Right cardiac atrium (tissue), 5 donors: ENCODE measurements around the gene CCDC120. TPM values are rescaled to one million over a fixed set of nuclear protein-coding genes. Genes with fewer than 3 reads are reported as not detected.

Experiments
- ATAC-seq, 2 donors: fragments of 200-7000 bp; cut with Tn5 transposase; one replicate each; pipeline versions ENCODE4 v1.8.0 to v1.9.1; 2020; ENCODE audit warnings: moderate library complexity in 2 of 2, mild to moderate bottlenecking in 1 of 2
- DNase-seq, 3 donors: peaks; one replicate each; pipeline ENCODE4 v3.0.0-alpha.2; 2020
- H3K27ac ChIP-seq: one replicate; pipeline ENCODE4 v1.5.1; 2013; ENCODE audit warnings: mild to moderate bottlenecking, low read length, control low read depth, moderate library complexity
- H3K27me3 ChIP-seq: one replicate; pipeline ENCODE4 v1.6.1; 2013; ENCODE audit not compliant: control insufficient read depth, insufficient read depth
- H3K4me1 ChIP-seq: one replicate; pipeline ENCODE4 v1.6.1; 2013; ENCODE audit warnings: low read length; ENCODE audit not compliant: control insufficient read depth, insufficient read depth
- H3K4me3 ChIP-seq: one replicate; pipeline ENCODE4 v1.5.1; 2013; ENCODE audit warnings: low read length, control low read depth
- H3K9me3 ChIP-seq: one replicate; pipeline ENCODE4 v1.6.1; 2013; ENCODE audit warnings: low read length; ENCODE audit not compliant: control insufficient read depth
- WGBS: extraction: QIAGEN DNeasy Blood & Tissue Kit; methylation state at CpG from one replicate; pipeline ENCODE4 v1.1.7; 2013; 5-methylcytosine and 5-hydroxymethylcytosine counted together
- intact Hi-C, 4 donors: fragments of 100-400 bp; cut with DNase I; formaldehyde crosslinking; loops; one replicate each; pipeline versions ENCODE4 v1.11.0 to v1.14.0; 2022 to 2023
- polyA plus RNA-seq: library from polyadenylated mRNA; stranded (reverse); fragments of 200-250 nt; gene quantifications from one replicate; pipeline ENCODE4 v1.2.3, GENCODE V29; 2013
- total RNA-seq, 4 donors: library from RNA; stranded (reverse); fragmentation: NEBNext Ultra II Directional; extraction: Animal tissue kit (Norgen Biotek cat#: 25700); gene quantifications; one replicate each; pipeline ENCODE4 v1.2.1, GENCODE V29; 2021
- donor health status: healthy with polysubstance abuse.
- donor health status: DM: no; HTN: yes; CAD: no.
- donor health status: DM: no; HTN: no; CAD: no.
- donor health status: DM: no; HTN: yes; CAD: no; lungs with severe emphysema.
- donor health status: DM: yes; HTN: yes; CAD: no.

CCDC120 gene
- total and polyA plus RNA-seq, 5 donors, result 1.2 to 2.7 (median 1.9) TPM

GRCh38 chrX:49073601-49074575, 15.1 kb downstream of the CCDC120 start, which contains the start of gene PRAF2:
Gene PRAF2 (minus strand): TSS chrX:49074002. CDS start chrX:49073987, 15 bp downstream.
- DNase-seq (peak; percentile 93 to 97 (median 96)), ATAC-seq (peak; percentile 89 to 91)
- under 1% methylated on average over 61 of the region's 61 CpGs for WGBS
- peak within 1 kb of the TSS; percentile 47 for H3K4me3 ChIP-seq
- intact Hi-C loops, result no loop called here
- H3K9me3 ChIP-seq, result no peaks in the 10 kb centered on the region
- H3K4me1 ChIP-seq, result peaks cover 4% of the 10 kb centered on the region
- no peaks in the 10 kb centered on the region for H3K27me3 ChIP-seq
- peak within 1 kb of the TSS; percentile 79 for H3K27ac ChIP-seq

DNA sequence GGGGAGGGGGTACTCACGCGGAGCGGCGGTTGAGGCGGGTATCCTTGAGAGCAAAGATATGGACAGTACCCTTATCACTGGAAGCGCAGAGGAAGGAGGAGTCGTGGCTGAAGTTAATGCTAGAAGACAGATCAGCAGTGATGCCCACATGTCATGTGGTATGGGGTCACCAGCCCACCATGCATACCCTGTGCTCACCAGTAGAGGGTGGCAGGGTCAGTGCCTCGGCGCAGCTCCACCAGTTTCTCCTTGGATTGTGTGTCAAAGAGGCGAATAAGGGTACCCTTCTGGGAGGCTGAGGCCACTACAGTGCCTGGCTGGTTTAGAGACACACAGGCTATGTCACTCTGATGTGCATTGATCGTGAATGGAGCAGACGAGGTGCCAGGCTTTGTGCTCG, 16.5 kb downstream of the CCDC120 start:
- ATAC-seq, result no peak
- no peak for DNase-seq
- WGBS, result 84% methylated on average over 13 of the region's 13 CpGs
- H3K4me1 ChIP-seq, result peaks cover 4% of the 10 kb centered on the region
- intact Hi-C loops, result no loop called here
- no peaks in the 10 kb centered on the region for H3K9me3 ChIP-seq
- no peak overlapping the region for H3K27ac ChIP-seq
- no peak overlapping the region for H3K4me3 ChIP-seq
- H3K27me3 ChIP-seq, result no peaks in the 10 kb centered on the region

DNA sequence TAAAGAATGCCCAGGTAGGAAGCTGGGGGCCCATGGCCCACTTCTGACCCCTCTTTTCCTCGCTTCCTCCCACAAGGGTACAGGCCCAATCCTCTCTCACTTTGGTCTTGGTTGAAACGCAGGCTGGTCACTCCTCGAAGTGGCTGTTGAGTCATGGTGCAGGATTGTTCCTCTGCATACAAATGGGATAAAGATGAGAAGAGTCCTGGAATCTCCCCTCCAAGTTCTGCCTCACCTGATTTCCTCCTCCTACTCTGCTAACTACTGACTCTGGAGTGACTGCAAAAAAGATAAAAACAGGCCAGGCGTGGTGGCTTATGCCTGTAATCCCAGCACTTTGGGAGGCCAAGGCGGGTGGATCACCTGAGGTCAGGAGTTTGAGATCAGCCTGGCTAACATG, 19.1 kb downstream of the CCDC120 start:
- intact Hi-C loops, result no loop called here

DNA sequence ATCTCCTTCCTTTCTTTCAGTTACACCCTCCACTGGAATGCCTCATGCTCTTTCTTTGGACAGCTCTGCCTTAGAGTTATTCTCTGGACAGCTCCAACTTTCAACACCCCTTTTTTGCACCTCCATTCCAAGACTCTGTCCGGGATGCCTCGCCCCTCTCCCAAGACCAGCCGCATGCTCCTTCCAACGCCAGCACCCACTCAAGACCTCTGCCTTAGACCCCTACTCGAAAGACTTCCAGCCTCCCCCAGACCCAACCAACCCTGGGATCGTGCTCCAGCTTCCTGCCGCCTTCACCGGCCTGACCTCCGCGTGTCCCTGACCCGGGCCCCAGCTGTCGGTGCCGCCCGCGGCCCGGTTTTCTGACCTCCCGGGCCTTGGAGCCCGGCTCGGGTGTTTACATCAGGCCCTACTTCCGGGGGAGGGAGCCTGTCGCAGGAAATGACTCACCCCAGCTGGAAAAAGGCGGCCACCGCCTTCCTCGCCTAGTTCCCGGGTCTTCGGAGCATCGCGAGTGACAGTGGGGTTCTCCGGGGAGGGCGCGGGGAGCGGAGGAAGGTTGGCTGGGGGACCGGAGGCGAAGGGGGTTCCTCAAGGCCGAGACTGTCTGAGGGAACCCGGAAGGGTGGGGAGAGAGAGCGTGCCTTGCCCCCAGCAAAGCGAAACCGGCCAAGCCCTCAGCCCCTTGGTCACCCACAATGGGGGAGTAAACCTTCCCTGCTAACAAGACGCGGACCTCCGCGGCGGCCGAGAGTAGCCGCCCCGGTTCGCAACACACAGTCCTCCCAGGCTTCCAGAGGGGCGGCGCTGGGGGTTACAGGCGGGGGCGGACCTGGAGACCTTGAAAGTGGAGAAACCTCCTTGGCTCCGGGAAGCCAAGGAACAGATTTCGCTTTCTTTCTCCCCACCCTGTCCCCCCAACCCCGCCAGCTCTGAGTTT, 21.0 kb downstream of the CCDC120 start, which contains the start of gene WDR45:
TSS of gene WDR45 (minus strand) at position 399 of the 940 bp plus-strand sequence. CDS start 1,792 bp downstream, outside the sequence.
- no peaks in the 10 kb centered on the region for H3K9me3 ChIP-seq
- H3K4me1 ChIP-seq, result no peaks in the 10 kb centered on the region
- intact Hi-C loops, result no loop called here
- H3K27me3 ChIP-seq, result no peaks in the 10 kb centered on the region
- WGBS, result under 1% methylated on average over 55 of the region's 55 CpGs
- DNase-seq, result peak; percentile 79 to 89 (median 88)
- peak within 1 kb of the TSS; percentile 91 for H3K4me3 ChIP-seq
- peak; percentile 90 to 91 for ATAC-seq
- peak within 1 kb of the TSS; percentile 100 for H3K27ac ChIP-seq

More for the DNA sequence above, 19.1 kb downstream of the CCDC120 start:
- no peak overlapping the region for H3K27ac ChIP-seq
- H3K4me1 ChIP-seq, result peaks cover 3% of the 10 kb centered on the region
- WGBS, result 87% methylated on average over 5 of the region's 5 CpGs
- no peaks in the 10 kb centered on the region for H3K27me3 ChIP-seq
- DNase-seq (no peak), ATAC-seq (no peak)
- H3K9me3 ChIP-seq, result no peaks in the 10 kb centered on the region
- no peak overlapping the region for H3K4me3 ChIP-seq

- no peaks in the 10 kb centered on the region for H3K9me3 ChIP-seq
- no peak overlapping the region for H3K27ac ChIP-seq
- no peak overlapping the region for H3K4me3 ChIP-seq
- ATAC-seq, result no peak
- H3K4me1 ChIP-seq, result no peaks in the 10 kb centered on the region
- no peak for DNase-seq
- no peaks in the 10 kb centered on the region for H3K27me3 ChIP-seq
- 69% methylated on average over 4 of the region's 4 CpGs for WGBS
- intact Hi-C loops, result no loop called here
Measured at GRCh38 chrX:49082271-49082871, 23.6 kb downstream of the CCDC120 start.

GRCh38 chrX:49089553-49089952, 30.8 kb downstream of the CCDC120 start:
- Histone ChIP-seq H3K27me3 (no peaks in the 10 kb centered on the region), H3K4me1 (no peaks in the 10 kb centered on the region), H3K27ac (no peak overlapping the region), H3K4me3 (no peak overlapping the region), H3K9me3 (no peaks in the 10 kb centered on the region)
- intact Hi-C loops, result no loop called here
- ATAC-seq (no peak), DNase-seq (no peak)
- 68% methylated on average over 4 of the region's 4 CpGs for WGBS

DNA sequence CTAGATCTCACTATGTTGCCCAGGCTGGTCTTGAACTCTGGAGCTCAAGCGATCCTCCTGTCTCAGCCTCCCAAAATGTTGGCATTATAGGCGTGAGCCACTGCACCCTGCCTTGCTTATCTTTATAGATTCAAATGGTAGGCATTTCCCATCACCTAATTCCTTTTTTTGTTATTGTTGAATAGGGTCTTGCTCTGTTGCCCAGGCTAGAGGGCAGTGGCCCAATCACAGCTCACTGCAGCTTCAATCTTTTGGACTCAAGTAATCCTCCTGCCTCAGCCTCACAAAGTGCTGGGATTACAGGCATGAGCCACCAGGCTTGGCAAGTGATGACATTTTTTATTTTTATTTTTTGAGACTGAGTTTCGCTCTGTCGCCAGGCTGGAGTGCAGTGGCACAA, 37.6 kb downstream of the CCDC120 start:
- ATAC-seq (no peak), DNase-seq (no peak)
- WGBS, result 98% methylated on average over 4 of the region's 4 CpGs
- no peak overlapping the region for H3K4me3 ChIP-seq
- H3K9me3 ChIP-seq, result no peaks in the 10 kb centered on the region
- intact Hi-C loops, result no loop called here
- H3K27me3 ChIP-seq, result no peaks in the 10 kb centered on the region
- no peak overlapping the region for H3K27ac ChIP-seq
- H3K4me1 ChIP-seq, result no peaks in the 10 kb centered on the region

DNA sequence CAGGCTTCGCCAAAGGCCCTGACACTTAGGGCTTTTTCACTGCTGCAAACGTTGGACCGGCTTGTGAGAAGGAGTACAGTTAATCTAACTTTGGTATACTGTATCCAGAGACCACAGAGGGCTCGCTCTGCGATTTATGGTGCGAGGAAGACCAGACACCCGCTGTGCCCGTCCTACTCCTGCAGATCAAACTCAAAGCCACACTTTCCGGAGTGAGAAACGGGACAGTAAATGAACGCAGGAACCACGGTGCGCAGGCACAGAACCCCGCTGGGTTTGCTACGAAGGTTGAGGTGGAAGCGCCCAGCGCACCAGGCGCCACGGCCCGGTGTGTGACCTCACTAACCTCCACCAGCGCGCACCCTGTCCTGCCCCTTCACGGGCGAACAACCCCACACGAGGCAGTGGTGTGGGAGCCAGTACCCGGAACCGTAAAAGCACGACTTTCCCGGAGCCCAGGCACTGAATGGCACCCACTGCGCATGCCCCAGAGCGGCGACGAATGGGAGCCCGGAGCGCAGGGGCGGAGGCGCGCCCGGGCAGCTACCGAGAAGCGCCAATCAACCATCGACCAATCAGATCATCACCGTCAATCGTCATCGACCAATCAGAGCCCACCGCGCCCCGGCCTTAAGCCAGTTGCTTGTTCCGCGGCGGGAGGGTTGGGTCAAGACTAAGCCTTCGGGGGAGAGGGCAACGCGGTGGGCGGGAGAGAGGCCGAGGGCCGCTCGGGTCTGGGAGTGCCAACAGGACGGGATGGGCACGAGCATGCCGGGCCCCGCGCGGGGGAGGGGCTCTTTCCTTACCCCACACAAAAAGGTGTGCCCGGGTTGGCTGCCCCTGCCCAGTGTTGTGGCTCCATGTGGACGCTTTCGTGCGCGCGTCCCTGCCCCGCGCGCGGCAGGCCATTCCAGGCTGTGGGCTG, 42.2 kb downstream of the CCDC120 start:
- DNase-seq (peak; percentile 90 to 96 (median 95)), ATAC-seq (peak; percentile 98 to 99)
- Histone ChIP-seq H3K4me3 (peak overlapping the region; percentile 72), H3K4me1 (no peaks in the 10 kb centered on the region), H3K27me3 (no peaks in the 10 kb centered on the region), H3K27ac (peak overlapping the region; percentile 93), H3K9me3 (no peaks in the 10 kb centered on the region)
- intact Hi-C loops, result no loop called here
- whole genome bisulfite sequencing, result under 1% methylated on average over 74 of the region's 74 CpGs

- no peak overlapping the region for H3K27ac ChIP-seq
- ATAC-seq (no peak), DNase-seq (no peak)
- H3K4me3 ChIP-seq, result peak overlapping the region; percentile 39
- no peaks in the 10 kb centered on the region for H3K27me3 ChIP-seq
- no peaks in the 10 kb centered on the region for H3K4me1 ChIP-seq
- no peaks in the 10 kb centered on the region for H3K9me3 ChIP-seq
- 13% methylated on average over 9 of the region's 9 CpGs for WGBS
- intact Hi-C loops, result no loop called here
Measured at GRCh38 chrX:49101629-49101984, 42.8 kb downstream of the CCDC120 start.

- ATAC-seq (no peak), DNase-seq (no peak)
- Histone ChIP-seq H3K4me3 (no peak overlapping the region), H3K4me1 (no peaks in the 10 kb centered on the region), H3K27me3 (no peaks in the 10 kb centered on the region), H3K27ac (no peak overlapping the region), H3K9me3 (no peaks in the 10 kb centered on the region)
- intact Hi-C loops, result no loop called here
- WGBS, result 84% methylated on average over 9 of the region's 9 CpGs
Measured at GRCh38 chrX:49102190-49102589, 43.4 kb downstream of the CCDC120 start.
